SK-N-MC (cell line): ENCODE measurements around the gene NISCH.

ENCODE experiments used
- DNase-seq: peaks from one replicate; pipeline ENCODE4 v3.0.0-alpha.2; 2011; ENCODE audit warnings: low read depth, low spot score
- H3K27ac ChIP-seq: fragments of 200-600 bp; sonication (generic); 2 replicates; pipeline ENCODE4 v1.5.1; 2016; ENCODE audit warnings: mixed run types
- H3K36me3 ChIP-seq: fragments of 200-600 bp; sonication (generic); 2 replicates; pipeline ENCODE4 v1.6.1; 2017; ENCODE audit warnings: antibody characterized with exemption, low read length, mixed read lengths; ENCODE audit not compliant: insufficient read depth
- H3K4me3 ChIP-seq: fragments of 200-600 bp; sonication (generic); 2 replicates; pipeline ENCODE4 v1.5.1; 2016
- H3K9ac ChIP-seq: fragments of 200-600 bp; sonication (generic); 2 replicates; pipeline ENCODE4 v1.8.0; 2017; ENCODE audit warnings: mixed run types, mixed read lengths; ENCODE audit not compliant: insufficient read length
- H3K9me3 ChIP-seq: fragments of 200-600 bp; sonication (generic); 2 replicates; pipeline ENCODE4 v1.6.1; 2017; ENCODE audit warnings: low read depth, mild to moderate bottlenecking, antibody characterized with exemption, low read length, moderate library complexity, mixed read lengths
- EZH2 ChIP-seq: fragments of 200-600 bp; sonication (generic); IDR thresholded peaks from one replicate; pipeline ENCODE4 v1.6.1; 2017; ENCODE audit warnings: antibody characterized with exemption
- FOXP2 ChIP-seq: optimal IDR thresholded peaks from 2 replicates; pipeline ENCODE3; 2011; ENCODE audit warnings: mild to moderate bottlenecking, moderate library complexity; ENCODE audit not compliant: insufficient read depth; ENCODE audit errors: extremely low read length, control extremely low read depth
- POLR2AphosphoS5 ChIP-seq: IDR thresholded peaks from 2 replicates; pipeline ENCODE4 v1.6.1; 2012; ENCODE audit warnings: mild to moderate bottlenecking, low read depth, low read length, borderline replicate concordance

Gene NISCH

DNA sequence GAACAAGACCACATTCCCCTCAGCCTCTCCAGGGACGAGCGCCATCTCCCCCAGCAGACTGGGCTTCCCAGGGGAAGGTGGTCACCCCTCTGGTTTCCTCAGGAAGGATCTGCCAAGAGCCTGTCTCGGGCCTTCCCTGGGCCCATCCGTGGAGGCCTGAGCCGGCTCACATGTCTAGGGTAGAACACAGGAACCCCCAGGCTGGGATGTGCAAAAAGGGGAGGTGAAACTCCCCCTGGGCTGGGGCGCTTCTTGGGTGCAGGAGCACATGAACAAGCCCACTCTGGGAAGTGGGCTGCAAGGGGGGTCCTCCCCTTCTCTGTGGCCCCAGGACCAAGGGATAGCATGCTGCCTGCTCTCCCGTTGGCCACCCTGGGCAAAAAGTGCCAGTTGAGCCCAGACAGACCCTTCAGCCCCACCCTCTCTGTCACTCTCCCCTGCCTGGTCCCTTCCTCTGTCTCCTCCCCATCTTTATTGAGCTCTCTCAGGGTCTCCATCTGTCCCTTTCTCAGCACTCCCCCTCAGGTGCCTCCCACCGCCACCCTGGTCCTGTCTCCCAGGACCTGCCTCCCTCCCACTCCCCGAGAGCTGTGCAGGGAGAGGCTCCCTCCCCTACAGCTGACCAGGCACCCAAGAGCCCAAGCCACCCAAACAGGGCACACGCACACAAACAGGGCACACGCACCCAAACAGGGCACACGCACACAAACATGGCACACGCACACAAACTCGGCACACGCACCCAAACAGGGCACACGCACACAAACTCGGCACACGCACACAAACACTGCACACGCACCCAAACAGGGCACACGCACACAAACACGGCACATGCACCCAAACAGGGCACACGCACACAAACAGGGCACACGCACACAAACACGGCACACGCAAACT, 11.4 kb upstream of the NISCH start:
- no peak for TF ChIP-seq POLR2AphosphoS5
- TF ChIP-seq FOXP2 = no peak
- no peak for TF ChIP-seq EZH2

GRCh38 chr3:52444860-52445793, 10.3 kb upstream of the NISCH start, which contains the start of gene SEMA3G:
Gene SEMA3G, minus strand, starts transcription at chr3:52445103. Its CDS starts 76 bp downstream, at chr3:52445027.
- no peak for DNase-seq

More for the DNA sequence above, 11.4 kb upstream of the NISCH start:
- Histone ChIP-seq H3K36me3 (no peaks in the 10 kb centered on the region), H3K4me3 (no peak overlapping the region), H3K27ac (no peak overlapping the region), H3K9me3 (no peaks in the 10 kb centered on the region), H3K9ac (no peak overlapping the region)
- DNase-seq = no peak

DNA sequence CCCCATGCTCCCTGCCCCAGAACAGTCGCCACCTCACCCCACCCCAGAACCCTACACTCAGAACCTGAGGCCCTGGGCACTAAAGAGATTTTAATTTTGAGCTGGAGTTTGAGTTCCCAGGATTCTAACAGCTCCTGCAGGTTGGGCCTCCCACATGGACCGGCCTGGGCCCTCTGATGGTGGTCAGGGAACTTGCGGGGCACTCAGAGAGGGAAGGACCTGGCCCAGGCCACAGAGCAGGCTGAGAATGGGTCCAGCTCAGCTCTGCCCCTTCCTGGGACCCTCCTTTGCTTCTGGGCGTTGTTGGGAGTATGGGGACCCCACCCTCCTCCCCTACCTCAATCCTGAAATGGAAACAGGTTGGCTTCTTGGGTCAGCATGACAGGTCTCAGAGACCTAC, 9.4 kb upstream of the NISCH start:
- TF ChIP-seq FOXP2 (no peak), POLR2AphosphoS5 (no peak), EZH2 (no peak)
- Histone ChIP-seq H3K36me3 (no peaks in the 10 kb centered on the region), H3K9me3 (no peaks in the 10 kb centered on the region), H3K9ac (no peak overlapping the region), H3K4me3 (no peak overlapping the region), H3K27ac (no peak overlapping the region)
- no peak for DNase-seq

More at GRCh38 chr3:52444860-52445793, 10.3 kb upstream of the NISCH start, which contains the start of gene SEMA3G:
- TF ChIP-seq EZH2 = no peak
- peak; percentile 43; the same call in 1 of the 2 replicates for TF ChIP-seq POLR2AphosphoS5
- no peak for TF ChIP-seq FOXP2
- no peak within 1 kb of the TSS for H3K9ac ChIP-seq
- no peak within 1 kb of the TSS for H3K27ac ChIP-seq
- no peak within 1 kb of the TSS for H3K4me3 ChIP-seq
- H3K9me3 ChIP-seq = no peaks in the 10 kb centered on the region
- no peaks in the 10 kb centered on the region for H3K36me3 ChIP-seq

DNA sequence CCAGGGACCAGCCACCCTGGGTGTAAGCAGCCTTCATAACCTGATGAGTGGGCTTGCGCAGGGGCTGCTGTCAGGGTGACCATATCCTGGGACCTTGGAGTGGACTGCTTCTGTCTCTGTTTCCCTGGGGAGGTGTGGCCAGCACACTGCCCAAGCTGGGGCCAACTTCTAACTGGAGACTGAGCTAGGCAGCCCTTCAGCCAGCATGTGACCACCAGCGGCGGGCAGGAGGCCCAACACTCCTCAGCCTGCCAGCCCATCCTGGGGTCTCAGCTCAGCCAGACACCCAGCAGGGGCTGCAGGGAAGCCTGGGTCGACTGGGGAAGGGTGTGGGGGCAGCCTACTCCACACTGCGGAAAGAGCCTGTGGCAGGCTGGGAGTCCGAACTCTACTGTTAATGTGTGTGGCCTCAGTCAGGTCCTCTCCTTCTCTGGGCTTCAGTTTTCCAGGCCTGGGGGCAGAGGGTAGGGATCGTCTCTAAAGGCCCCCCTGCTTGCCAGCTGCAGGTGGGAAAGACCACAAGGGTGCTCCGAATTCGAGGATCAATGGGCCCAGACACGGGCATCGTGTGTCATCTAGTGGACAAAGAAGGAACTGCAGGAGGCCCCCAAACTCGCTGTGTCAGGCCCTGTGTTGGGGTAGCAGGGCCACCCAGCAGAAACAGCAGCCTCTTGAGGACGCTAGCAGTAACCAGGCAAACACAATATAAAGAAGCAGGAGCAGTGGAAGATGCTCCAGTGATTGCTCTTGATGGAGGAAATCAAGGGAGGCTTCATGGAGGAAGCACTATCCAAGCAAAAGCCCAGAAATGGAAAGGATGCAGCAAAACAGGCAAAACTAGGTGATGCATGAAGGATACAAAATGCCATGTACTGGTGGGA, 8.5 kb upstream of the NISCH start:
- Histone ChIP-seq H3K27ac (no peak overlapping the region), H3K4me3 (no peak overlapping the region), H3K36me3 (no peaks in the 10 kb centered on the region), H3K9ac (no peak overlapping the region), H3K9me3 (no peaks in the 10 kb centered on the region)
- no peak for DNase-seq
- TF ChIP-seq POLR2AphosphoS5 (no peak), FOXP2 (no peak), EZH2 (no peak)

- Histone ChIP-seq H3K4me3 (no peak overlapping the region), H3K27ac (no peak overlapping the region), H3K9ac (no peak overlapping the region), H3K9me3 (no peaks in the 10 kb centered on the region), H3K36me3 (no peaks in the 10 kb centered on the region)
- TF ChIP-seq EZH2 (no peak), POLR2AphosphoS5 (no peak), FOXP2 (no peak)
- no peak for DNase-seq
Measured at GRCh38 chr3:52447512-52448355, 7.7 kb upstream of the NISCH start.

GRCh38 chr3:52450489-52451236, 4.7 kb upstream of the NISCH start:
- no peak overlapping the region for H3K4me3 ChIP-seq
- H3K27ac ChIP-seq = no peak overlapping the region
- TF ChIP-seq FOXP2 (no peak), EZH2 (no peak), POLR2AphosphoS5 (no peak)
- H3K9ac ChIP-seq = no peak overlapping the region
- H3K36me3 ChIP-seq = no peaks in the 10 kb centered on the region
- H3K9me3 ChIP-seq = no peaks in the 10 kb centered on the region
- no peak for DNase-seq
